ENCODE measurements around the gene FKBP2. TPM values are rescaled to one million over a fixed set of nuclear protein-coding genes. Genes with fewer than 3 reads are reported as not detected.

FKBP2 gene
- total and polyA plus RNA-seq, 8 donors, result 15.2 to 257 (median 57.6) TPM

DNA sequence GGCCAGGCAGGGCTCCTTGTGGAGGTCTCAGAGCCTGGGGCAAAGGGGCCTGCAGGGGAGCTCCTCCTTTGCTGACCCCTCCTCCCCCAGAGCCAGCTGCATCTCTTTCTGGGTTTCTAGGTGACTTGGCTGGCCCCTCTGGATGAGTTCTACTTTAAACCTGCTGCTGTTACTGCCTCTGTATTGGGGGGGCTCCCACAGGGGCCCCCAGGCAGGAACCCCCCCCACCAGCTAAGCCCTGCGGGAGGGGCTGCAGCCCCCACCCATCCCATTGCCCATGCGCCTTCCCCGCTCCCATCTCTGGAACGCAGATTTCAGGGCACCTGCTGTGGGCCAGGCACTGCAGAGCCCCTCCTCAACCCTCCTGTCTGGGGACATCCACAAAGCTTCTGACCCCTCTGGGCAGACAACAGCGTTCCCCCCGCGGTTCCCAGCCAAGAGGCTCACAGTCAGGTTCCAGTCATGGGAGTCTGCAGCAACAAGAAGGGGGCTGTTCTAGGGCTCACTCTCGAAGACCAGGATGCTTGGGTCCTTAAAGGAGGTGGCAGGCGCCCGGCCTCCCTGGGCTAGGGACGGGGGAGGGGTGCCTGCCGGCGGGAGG, 9.6 kb downstream of the FKBP2 start:
- Histone ChIP-seq H3K9me3 (no peaks in the 10 kb centered on the region), H3K4me1 (peaks cover 28 to 60% (median 54%) of the 10 kb centered on the region in 4 donors), H3K27me3 (no peaks in the 10 kb centered on the region), H3K36me3 (peaks cover 12 to 14% (median 13%) of the 10 kb centered on the region in 4 donors), H3K27ac (peak overlapping the region in 2 of 5 donors; percentile 86 to 89), H3K4me3 (peak overlapping the region; percentile 80 to 86 (median 84))
- intact Hi-C loops (cut with DNase I; ENCODE audit: low total_unique reads), result no loop called here
- WGBS, 5 donors, result 21 to 33% (median 26%) methylated on average over 9 to 13 of the region's 13 CpGs
- no peak for TF ChIP-seq POLR2AphosphoS5 (IDR thresholded peaks at IDR 0.05)
- TF ChIP-seq POLR2A (IDR thresholded peaks at IDR 0.05), result no peak
- TF ChIP-seq, protein P1, sequence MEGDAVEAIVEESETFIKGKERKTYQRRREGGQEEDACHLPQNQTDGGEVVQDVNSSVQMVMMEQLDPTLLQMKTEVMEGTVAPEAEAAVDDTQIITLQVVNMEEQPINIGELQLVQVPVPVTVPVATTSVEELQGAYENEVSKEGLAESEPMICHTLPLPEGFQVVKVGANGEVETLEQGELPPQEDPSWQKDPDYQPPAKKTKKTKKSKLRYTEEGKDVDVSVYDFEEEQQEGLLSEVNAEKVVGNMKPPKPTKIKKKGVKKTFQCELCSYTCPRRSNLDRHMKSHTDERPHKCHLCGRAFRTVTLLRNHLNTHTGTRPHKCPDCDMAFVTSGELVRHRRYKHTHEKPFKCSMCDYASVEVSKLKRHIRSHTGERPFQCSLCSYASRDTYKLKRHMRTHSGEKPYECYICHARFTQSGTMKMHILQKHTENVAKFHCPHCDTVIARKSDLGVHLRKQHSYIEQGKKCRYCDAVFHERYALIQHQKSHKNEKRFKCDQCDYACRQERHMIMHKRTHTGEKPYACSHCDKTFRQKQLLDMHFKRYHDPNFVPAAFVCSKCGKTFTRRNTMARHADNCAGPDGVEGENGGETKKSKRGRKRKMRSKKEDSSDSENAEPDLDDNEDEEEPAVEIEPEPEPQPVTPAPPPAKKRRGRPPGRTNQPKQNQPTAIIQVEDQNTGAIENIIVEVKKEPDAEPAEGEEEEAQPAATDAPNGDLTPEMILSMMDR (IDR thresholded peaks at IDR 0.05), result no peak
- no peak for TF ChIP-seq EP300 (IDR thresholded peaks at IDR 0.05)
- DNase-seq, result no peak

DNA sequence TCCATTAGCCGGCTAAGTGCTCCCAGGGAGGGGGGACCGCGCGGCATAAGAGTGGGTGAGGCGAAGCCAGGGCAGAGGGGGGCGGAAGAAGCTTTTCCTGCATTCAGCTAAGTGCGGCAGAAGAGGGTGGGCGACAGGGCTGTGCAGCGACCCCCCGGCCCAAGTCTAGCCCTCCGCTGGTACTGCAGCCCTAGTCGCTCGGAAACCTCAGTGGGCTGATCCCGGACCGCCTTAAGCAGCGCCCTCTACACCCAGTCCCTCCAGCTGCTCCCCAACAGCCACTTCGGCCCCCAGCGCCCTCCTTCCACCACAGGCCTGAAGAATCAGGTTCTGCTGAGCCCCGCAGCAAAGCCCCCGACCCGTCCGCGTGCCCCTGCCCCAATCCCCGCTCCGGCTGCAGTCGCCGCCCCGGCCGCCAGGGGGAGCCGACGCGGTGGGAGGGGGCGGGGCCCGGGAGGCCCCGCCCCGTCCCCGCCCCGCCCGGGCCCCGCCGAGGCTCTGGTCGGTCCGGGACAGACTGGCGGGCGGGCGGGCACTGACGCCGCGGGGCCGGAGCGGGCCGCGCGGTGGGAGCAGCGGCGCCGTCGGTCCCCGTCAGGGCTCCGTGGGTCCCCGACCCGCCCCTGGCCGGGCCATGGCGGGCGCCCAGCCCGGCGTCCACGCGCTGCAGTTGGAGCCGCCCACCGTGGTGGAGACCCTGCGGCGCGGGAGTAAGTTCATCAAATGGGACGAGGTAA, 10.3 kb downstream of the FKBP2 start, which contains the start of gene PLCB3:
Gene PLCB3, plus strand, starts transcription at position 515 of the 737 bp plus-strand sequence. Its CDS starts 120 bp downstream, at position 635.
- H3K4me3 ChIP-seq, result peak within 1 kb of the TSS; percentile 80 to 86 (median 84)
- intact Hi-C loops (cut with DNase I; ENCODE audit: low total_unique reads), result no loop called here
- H3K27me3 ChIP-seq, result no peaks in the 10 kb centered on the region
- peaks cover 19 to 21% (median 20%) of the 10 kb centered on the region in 4 donors for H3K36me3 ChIP-seq
- 0 to 1% (median 0%) methylated on average over 5 to 75 of the region's 75 CpGs for WGBS, 5 donors
- H3K9me3 ChIP-seq, result no peaks in the 10 kb centered on the region
- peak; percentile 71 to 75 for DNase-seq
- H3K27ac ChIP-seq, result peak within 1 kb of the TSS; percentile 77 to 89 (median 81)
- peaks cover 22 to 53% (median 47%) of the 10 kb centered on the region in 4 donors for H3K4me1 ChIP-seq
- TF ChIP-seq, protein P1 (IDR thresholded peaks at IDR 0.05), result peak in 5 of 7 experiments; percentile 37 to 99 (median 78)
- TF ChIP-seq POLR2AphosphoS5 (IDR thresholded peaks at IDR 0.05) (peak in 1 of 3 donors; percentile 66), EP300 (IDR thresholded peaks at IDR 0.05) (no peak)

DNA sequence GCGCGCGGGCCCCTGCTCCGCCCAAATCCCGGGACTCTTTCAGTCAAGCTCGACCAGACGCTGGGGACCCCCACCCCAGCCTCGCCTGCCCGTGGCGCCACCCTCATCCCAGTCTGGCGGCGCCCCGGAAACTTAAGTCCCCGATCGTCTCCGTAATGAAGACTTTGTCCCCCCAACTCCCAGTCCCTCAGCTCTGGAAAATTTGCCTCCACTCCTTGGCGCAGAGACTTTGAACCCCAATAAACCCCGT, 10.8 kb downstream of the FKBP2 start:
- Histone ChIP-seq H3K9me3 (no peaks in the 10 kb centered on the region), H3K4me3 (peak overlapping the region; percentile 80 to 86 (median 84)), H3K4me1 (peaks cover 22 to 53% (median 46%) of the 10 kb centered on the region in 4 donors), H3K36me3 (peaks cover 24 to 26% (median 25%) of the 10 kb centered on the region in 4 donors), H3K27ac (peak overlapping the region; percentile 77 to 89 (median 81)), H3K27me3 (no peaks in the 10 kb centered on the region)
- TF ChIP-seq POLR2A (IDR thresholded peaks at IDR 0.05), result no peak
- no peak for TF ChIP-seq EP300 (IDR thresholded peaks at IDR 0.05)
- TF ChIP-seq POLR2AphosphoS5 (IDR thresholded peaks at IDR 0.05), result no peak
- TF ChIP-seq, protein P1 (IDR thresholded peaks at IDR 0.05), result no peak
- DNase-seq, result no peak
- intact Hi-C loops (cut with DNase I; ENCODE audit: low total_unique reads), result no loop called here
- WGBS, 5 donors, result 0 to 4% (median 2%) methylated on average over 5 to 18 of the region's 18 CpGs

DNA sequence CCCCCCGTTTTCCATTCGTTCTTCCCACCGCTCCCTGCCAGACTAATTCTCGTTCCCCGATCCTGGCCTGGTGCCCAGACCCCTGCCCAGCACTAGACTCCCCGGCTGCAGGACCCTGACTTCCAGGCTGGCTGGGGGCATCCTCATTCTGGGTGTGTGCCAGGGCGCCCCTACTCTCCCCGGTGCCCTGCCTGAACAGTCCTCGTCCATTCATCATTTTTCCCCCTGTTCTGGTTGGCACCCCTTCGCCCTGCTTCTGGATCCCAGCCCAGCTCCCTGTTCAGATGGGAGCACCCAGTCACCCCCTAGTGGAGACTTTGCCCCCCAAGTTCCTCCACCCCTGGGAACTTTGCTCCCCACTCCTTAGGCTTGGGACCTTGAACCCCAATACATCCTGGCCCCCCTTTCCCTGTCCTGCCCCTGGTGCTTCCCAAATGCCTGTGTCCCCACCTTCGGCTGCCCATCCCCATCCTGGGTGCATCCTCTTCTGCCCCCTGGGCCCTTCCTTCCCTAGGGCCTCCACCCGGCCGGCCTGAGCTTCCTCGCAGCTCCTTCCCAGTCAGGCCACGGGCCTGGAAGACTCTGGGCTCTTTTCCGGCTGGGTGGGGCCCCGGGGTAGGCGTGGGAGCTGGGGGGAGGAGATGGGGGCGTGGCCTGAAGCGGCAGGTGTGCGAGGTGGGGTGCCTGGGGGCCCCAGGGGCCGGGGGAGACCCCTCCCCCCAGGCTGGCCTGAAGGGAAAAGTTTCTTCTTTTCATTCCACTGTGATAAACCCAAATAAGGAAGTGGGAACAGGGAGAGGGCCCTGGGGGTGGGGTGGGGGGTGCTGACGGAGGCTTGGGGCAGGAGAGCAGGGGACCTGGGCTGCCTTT, 11.3 kb downstream of the FKBP2 start:
- intact Hi-C loops (cut with DNase I; ENCODE audit: low total_unique reads), result no loop called here
- Histone ChIP-seq H3K36me3 (peaks cover 27 to 32% (median 30%) of the 10 kb centered on the region in 4 donors), H3K4me3 (peak overlapping the region; percentile 80 to 86 (median 84)), H3K9me3 (no peaks in the 10 kb centered on the region), H3K4me1 (peaks cover 22 to 47% (median 41%) of the 10 kb centered on the region in 4 donors), H3K27ac (peak overlapping the region; percentile 77 to 89 (median 81)), H3K27me3 (no peaks in the 10 kb centered on the region)
- TF ChIP-seq EP300 (IDR thresholded peaks at IDR 0.05) (no peak), POLR2AphosphoS5 (IDR thresholded peaks at IDR 0.05) (peak in 2 of 3 donors; percentile 36 to 57), POLR2A (IDR thresholded peaks at IDR 0.05) (no peak)
- TF ChIP-seq, protein P1 (IDR thresholded peaks at IDR 0.05), result peak in 3 of 7 experiments; percentile 7 to 18 (median 9)
- WGBS, 5 donors, result 2 to 8% (median 4%) methylated on average over 22 to 23 of the region's 23 CpGs
- peak; percentile 78 to 81 for DNase-seq
